ENCODE measurements around the gene TPPP.

- no peak for TF ChIP-seq POLR2AphosphoS5 (IDR thresholded peaks at IDR 0.05; ENCODE audit: low read depth)
- no peak for TF ChIP-seq REST (IDR thresholded peaks at IDR 0.05; ENCODE audit: unreplicated experiment)
- TF ChIP-seq CTCF (conservative IDR thresholded peaks at IDR 0.05; ENCODE audit: low read depth in 2 of 2) = no peak
- no peak for TF ChIP-seq ETS1 (IDR thresholded peaks at IDR 0.05)
Measured at GRCh38 chr5:620152-620551, 73.0 kb downstream of the TPPP start.

Data from GM23338 (cell line).